IMR-90 (cell line): Measurements from ENCODE around the gene ARMH3. TPM values are rescaled to one million over a fixed set of nuclear protein-coding genes. Genes with fewer than 3 reads are reported as not detected.
"Not testable (repeated sequence)": the region's sequence is repeated elsewhere in the genome, so short reads cannot be mapped to it uniquely, and the experiment has no call there.

Experiments used
- ATAC-seq: fragments of 200-7000 bp; cut with Tn5 transposase; 2 replicates; pipeline ENCODE4 v1.9.1; 2020; ENCODE audit warnings: low read depth, mild to moderate bottlenecking, moderate library complexity
- BruUV-seq: library from RNA; stranded (reverse); fragments of 400-500 nt; replicated peaks from 2 replicates; lab custom pipeline; 2021; lab: Mats Ljungman, UMichigan
- CTCF ChIA-PET: fragments of 300-600 bp; formaldehyde crosslinking; extraction: SDS; loops from one replicate; lab custom pipeline; 2021; ENCODE audit warnings: antibody characterized with exemption; lab: Yijun Ruan, JAX
- POLR2A ChIA-PET: fragments of 300-600 bp; sonication (Branson Sonifier 250); formaldehyde crosslinking; loops from one replicate; lab custom pipeline; 2022; ENCODE audit warnings: antibody characterized with exemption; ENCODE audit not compliant: unreplicated experiment; lab: Charles Lee
- DNase-seq: peaks from one replicate; pipeline ENCODE4 v3.0.0; 2013
- H2AFZ ChIP-seq: replicated peaks from 2 replicates; pipeline ENCODE3; 2013; ENCODE audit warnings: low read length, mild to moderate bottlenecking; ENCODE audit not compliant: poor library complexity
- H2AK5ac ChIP-seq: 2 replicates; pipeline ENCODE4 v1.6.1; 2013; ENCODE audit warnings: low read depth, low read length, inconsistent platforms
- H2AK9ac ChIP-seq: replicated peaks from 2 replicates; pipeline ENCODE3; 2013; ENCODE audit warnings: mild to moderate bottlenecking, low read depth, low read length, moderate library complexity; ENCODE audit not compliant: poor library complexity
- H2BK120ac ChIP-seq: 2 replicates; pipeline ENCODE4 v1.6.1; 2013; ENCODE audit warnings: low read depth, low read length, inconsistent platforms
- H2BK15ac ChIP-seq: 3 replicates; pipeline ENCODE4 v1.6.1; 2013; ENCODE audit warnings: low read depth, low read length, inconsistent platforms
- H2BK20ac ChIP-seq: 2 replicates; pipeline ENCODE4 v1.6.1; 2013; ENCODE audit warnings: low read depth, mild to moderate bottlenecking, inconsistent platforms, low read length, moderate library complexity
- H2BK5ac ChIP-seq: 2 replicates; pipeline ENCODE4 v1.6.1; 2013; ENCODE audit warnings: mild to moderate bottlenecking, low read depth, low read length, inconsistent platforms; ENCODE audit not compliant: poor library complexity, severe bottlenecking
- H3K14ac ChIP-seq: replicated peaks from 2 replicates; pipeline ENCODE4 v1.6.1; 2013; ENCODE audit warnings: low read depth, low read length, inconsistent platforms
- H3K18ac ChIP-seq: 2 replicates; pipeline ENCODE4 v1.6.1; 2013; ENCODE audit warnings: low read depth, low read length, control low read depth
- H3K23ac ChIP-seq: 2 replicates; pipeline ENCODE4 v1.6.1; 2013; ENCODE audit warnings: low read depth, low read length, inconsistent platforms
- H3K27ac ChIP-seq: 2 replicates; pipeline ENCODE4 v1.5.1; 2013; ENCODE audit warnings: mild to moderate bottlenecking, control low read depth, low read length; ENCODE audit not compliant: insufficient read depth
- H3K27me3 ChIP-seq: 2 replicates; pipeline ENCODE4 v1.6.1; 2013; ENCODE audit warnings: low read length; ENCODE audit not compliant: control insufficient read depth, insufficient read depth
- H3K36me3 ChIP-seq: 2 replicates; pipeline ENCODE4 v1.6.1; 2013; ENCODE audit warnings: low read length, mixed read lengths; ENCODE audit not compliant: control insufficient read depth, insufficient read depth
- H3K4ac ChIP-seq: 2 replicates; pipeline ENCODE4 v1.6.1; 2013; ENCODE audit warnings: low read depth, low read length, inconsistent platforms
- H3K4me1 ChIP-seq: 2 replicates; pipeline ENCODE4 v1.6.1; 2013; ENCODE audit warnings: low read length, mixed read lengths; ENCODE audit not compliant: control insufficient read depth, insufficient read depth
- H3K4me2 ChIP-seq: 2 replicates; pipeline ENCODE4 v1.6.1; 2013; ENCODE audit warnings: low read depth, mild to moderate bottlenecking, control low read depth, low read length, moderate library complexity
- H3K4me3 ChIP-seq: 2 replicates; pipeline ENCODE4 v1.5.1; 2013; ENCODE audit warnings: low read depth, mild to moderate bottlenecking, control low read depth, low read length, moderate library complexity; ENCODE audit not compliant: insufficient read depth
- H3K56ac ChIP-seq: 2 replicates; pipeline ENCODE4 v1.6.1; 2013; ENCODE audit warnings: low read length, inconsistent platforms; ENCODE audit not compliant: insufficient read depth; ENCODE audit errors: extremely low read depth
- H3K79me1 ChIP-seq, 2 experiments: 2 replicates each; pipeline ENCODE4 v1.6.1; 2013; ENCODE audit warnings: low read length in 2 of 2, inconsistent platforms in 1 of 2, low read depth in 1 of 2
- H3K9ac ChIP-seq: 2 replicates; pipeline ENCODE4 v1.6.1; 2013; ENCODE audit warnings: low read depth, low read length, control low read depth
- H3K9me1 ChIP-seq: 2 replicates; pipeline ENCODE4 v1.6.1; 2013; ENCODE audit warnings: low read length, inconsistent platforms; ENCODE audit not compliant: insufficient read depth
- H3K9me3 ChIP-seq: 2 replicates; pipeline ENCODE4 v1.6.1; 2013; ENCODE audit warnings: low read length; ENCODE audit not compliant: control insufficient read depth, insufficient read depth
- H4K20me1 ChIP-seq: 2 replicates; pipeline ENCODE4 v1.6.1; 2013; ENCODE audit warnings: low read length, inconsistent platforms; ENCODE audit not compliant: insufficient read depth
- H4K5ac ChIP-seq: 2 replicates; pipeline ENCODE4 v1.6.1; 2013; ENCODE audit warnings: mild to moderate bottlenecking, low read depth, low read length, control low read depth
- H4K8ac ChIP-seq, 2 experiments: 2 replicates each; pipeline ENCODE4 v1.6.1; 2013; ENCODE audit warnings: low read depth in 2 of 2, low read length in 2 of 2, control low read depth in 1 of 2, inconsistent platforms in 1 of 2
- H4K91ac ChIP-seq: 2 replicates; pipeline ENCODE4 v1.6.1; 2013; ENCODE audit warnings: low read depth, low read length, inconsistent platforms; ENCODE audit not compliant: insufficient read depth
- WGBS, 2 experiments: methylation state at CpG; one replicate each; pipeline versions ENCODE4 v1.1.5 to v1.1.7; 2013; ENCODE audit warnings: missing lambda C conversion rate in 2 of 2; ENCODE audit not compliant: insufficient read length in 1 of 2; ENCODE audit errors: extremely low coverage in 2 of 2; 5-methylcytosine and 5-hydroxymethylcytosine counted together
- dilution Hi-C: fragments of 300-500 bp; cut with HindIII; formaldehyde crosslinking; loops from one replicate; pipeline ENCODE4 v1.14.3; 2018; ENCODE audit warnings: low sequenced_read_pairs; ENCODE audit not compliant: unreplicated experiment
- in situ Hi-C: fragments of 300-500 bp; cut with MboI; formaldehyde crosslinking; loops from 3 replicates; pipeline ENCODE4 v1.14.3; 2019; ENCODE audit warnings: low sequenced_read_pairs, inconsistent platforms, mixed read lengths
- intact Hi-C: fragments of 100-400 bp; cut with micrococcal nuclease; formaldehyde crosslinking; loops from 2 replicates; pipeline ENCODE4 v1.10.0; 2022
- polyA plus RNA-seq, 3 experiments: library from polyadenylated mRNA; depleted of rRNA; stranded (reverse); fragments of >200 nt; gene quantifications; 2 replicates each; pipeline ENCODE4 v1.2.3, GENCODE V29; 2012; ENCODE audit warnings: low replicate concordance in 1 of 3
- total RNA-seq: library from RNA; depleted of rRNA; stranded (reverse); fragments of >200 nt; gene quantifications from 2 replicates; pipeline ENCODE4 v1.2.3, GENCODE V29; 2012

The ARMH3 gene
- total and polyA plus RNA-seq, 2 of the 4 experiments (the other 2 are of a cell fraction) = 12.1 to 13.1 TPM

DNA sequence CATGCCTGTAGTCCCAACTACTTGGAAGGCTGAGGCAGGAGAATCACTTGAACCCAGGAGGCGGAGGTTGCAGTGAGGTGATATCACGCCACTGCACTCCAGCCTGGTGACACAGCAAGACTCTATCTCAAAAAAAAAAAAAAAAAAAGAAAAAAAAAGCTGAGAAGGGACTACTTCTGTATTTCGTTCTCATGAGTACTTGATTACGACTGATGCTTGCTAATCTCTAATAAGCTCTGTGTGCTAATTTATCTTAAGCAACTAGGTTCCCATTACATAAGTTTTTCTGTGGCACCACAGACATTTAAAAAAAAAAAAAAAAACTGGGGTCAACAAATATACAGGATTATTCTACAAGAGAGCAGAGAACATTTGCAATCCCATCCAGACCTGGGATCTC is 48.9 kb downstream of the ARMH3 start:
- H3K23ac ChIP-seq, H2AK9ac ChIP-seq, H3K4ac ChIP-seq, H3K79me1 ChIP-seq, H4K5ac ChIP-seq, H4K20me1 ChIP-seq, in situ Hi-C loops, H2AK5ac ChIP-seq, H2BK5ac ChIP-seq, H3K4me3 ChIP-seq, BruUV-seq, H3K36me3 ChIP-seq, H2BK20ac ChIP-seq, H3K9me1 ChIP-seq, H4K91ac ChIP-seq, H2AFZ ChIP-seq, H3K18ac ChIP-seq, H3K9ac ChIP-seq, H3K27me3 ChIP-seq, H3K4me1 ChIP-seq, ATAC-seq, dilution Hi-C loops, H4K8ac ChIP-seq, H2BK120ac ChIP-seq, H3K56ac ChIP-seq, intact Hi-C loops, H3K14ac ChIP-seq, H2BK15ac ChIP-seq, DNase-seq, H3K9me3 ChIP-seq, H3K4me2 ChIP-seq, H3K27ac ChIP-seq: not testable (repeated sequence)
- WGBS, 2 experiments = no CpG with 5 or more reads among the region's 4 CpGs
- ChIA-PET POLR2A (interaction anchor here (0.6 to 0.7 kb wide), 2 partner anchors 9 to 155 kb away, joined by 4 read pairs; no protein-coding TSS in a partner anchor), CTCF (interaction anchor here (0.7 to 5.2 kb wide), 3 partner anchors 117 to 167 kb away, joined by 3 to 60 read pairs (median 5); no protein-coding TSS in a partner anchor)
